ENCODE measurements around the gene TMEM167A.

The TMEM167A gene

GRCh38 chr5:83022334-83022733, 54.9 kb downstream of the TMEM167A start:
- TF ChIP-seq FOXM1 (IDR thresholded peaks at IDR 0.05; ENCODE audit: borderline replicate concordance, low read depth) (no peak), RAD21 (IDR thresholded peaks at IDR 0.05; ENCODE audit: low read depth) (no peak), EGR1 (IDR thresholded peaks at IDR 0.05) (no peak), TEAD4 (IDR thresholded peaks at IDR 0.05) (no peak), NFIC (IDR thresholded peaks at IDR 0.05) (no peak), CREB1 (IDR thresholded peaks at IDR 0.05; ENCODE audit: low read depth) (no peak), ZBTB7A (IDR thresholded peaks at IDR 0.05; ENCODE audit: low read depth) (no peak), CEBPB (IDR thresholded peaks at IDR 0.05) (no peak), EP300 (IDR thresholded peaks at IDR 0.05; ENCODE audit: borderline replicate concordance) (no peak)

GRCh38 chr5:83015676-83016075, 61.5 kb downstream of the TMEM167A start:
- no peak for TF ChIP-seq YY1 (IDR thresholded peaks at IDR 0.05; ENCODE audit: low read depth)
- no peak for TF ChIP-seq RAD21 (IDR thresholded peaks at IDR 0.05; ENCODE audit: low read depth)
- TF ChIP-seq NFIC (IDR thresholded peaks at IDR 0.05), result no peak
- TF ChIP-seq CEBPB (IDR thresholded peaks at IDR 0.05), result no peak
- no peak for TF ChIP-seq TAF1 (IDR thresholded peaks at IDR 0.05; ENCODE audit: low read depth)
- no peak for TF ChIP-seq EP300 (IDR thresholded peaks at IDR 0.05; ENCODE audit: borderline replicate concordance)
- no peak for TF ChIP-seq ZBTB7A (IDR thresholded peaks at IDR 0.05; ENCODE audit: low read depth)
- TF ChIP-seq EGR1 (IDR thresholded peaks at IDR 0.05), result no peak
- TF ChIP-seq TEAD4 (IDR thresholded peaks at IDR 0.05), result no peak
- no peak for TF ChIP-seq USF1 (IDR thresholded peaks at IDR 0.05)
- TF ChIP-seq, protein P1, sequence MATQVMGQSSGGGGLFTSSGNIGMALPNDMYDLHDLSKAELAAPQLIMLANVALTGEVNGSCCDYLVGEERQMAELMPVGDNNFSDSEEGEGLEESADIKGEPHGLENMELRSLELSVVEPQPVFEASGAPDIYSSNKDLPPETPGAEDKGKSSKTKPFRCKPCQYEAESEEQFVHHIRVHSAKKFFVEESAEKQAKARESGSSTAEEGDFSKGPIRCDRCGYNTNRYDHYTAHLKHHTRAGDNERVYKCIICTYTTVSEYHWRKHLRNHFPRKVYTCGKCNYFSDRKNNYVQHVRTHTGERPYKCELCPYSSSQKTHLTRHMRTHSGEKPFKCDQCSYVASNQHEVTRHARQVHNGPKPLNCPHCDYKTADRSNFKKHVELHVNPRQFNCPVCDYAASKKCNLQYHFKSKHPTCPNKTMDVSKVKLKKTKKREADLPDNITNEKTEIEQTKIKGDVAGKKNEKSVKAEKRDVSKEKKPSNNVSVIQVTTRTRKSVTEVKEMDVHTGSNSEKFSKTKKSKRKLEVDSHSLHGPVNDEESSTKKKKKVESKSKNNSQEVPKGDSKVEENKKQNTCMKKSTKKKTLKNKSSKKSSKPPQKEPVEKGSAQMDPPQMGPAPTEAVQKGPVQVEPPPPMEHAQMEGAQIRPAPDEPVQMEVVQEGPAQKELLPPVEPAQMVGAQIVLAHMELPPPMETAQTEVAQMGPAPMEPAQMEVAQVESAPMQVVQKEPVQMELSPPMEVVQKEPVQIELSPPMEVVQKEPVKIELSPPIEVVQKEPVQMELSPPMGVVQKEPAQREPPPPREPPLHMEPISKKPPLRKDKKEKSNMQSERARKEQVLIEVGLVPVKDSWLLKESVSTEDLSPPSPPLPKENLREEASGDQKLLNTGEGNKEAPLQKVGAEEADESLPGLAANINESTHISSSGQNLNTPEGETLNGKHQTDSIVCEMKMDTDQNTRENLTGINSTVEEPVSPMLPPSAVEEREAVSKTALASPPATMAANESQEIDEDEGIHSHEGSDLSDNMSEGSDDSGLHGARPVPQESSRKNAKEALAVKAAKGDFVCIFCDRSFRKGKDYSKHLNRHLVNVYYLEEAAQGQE (IDR thresholded peaks at IDR 0.05; ENCODE audit: low read depth), result no peak
- TF ChIP-seq, protein P2, sequence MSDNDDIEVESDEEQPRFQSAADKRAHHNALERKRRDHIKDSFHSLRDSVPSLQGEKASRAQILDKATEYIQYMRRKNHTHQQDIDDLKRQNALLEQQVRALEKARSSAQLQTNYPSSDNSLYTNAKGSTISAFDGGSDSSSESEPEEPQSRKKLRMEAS (IDR thresholded peaks at IDR 0.05), result no peak

DNA sequence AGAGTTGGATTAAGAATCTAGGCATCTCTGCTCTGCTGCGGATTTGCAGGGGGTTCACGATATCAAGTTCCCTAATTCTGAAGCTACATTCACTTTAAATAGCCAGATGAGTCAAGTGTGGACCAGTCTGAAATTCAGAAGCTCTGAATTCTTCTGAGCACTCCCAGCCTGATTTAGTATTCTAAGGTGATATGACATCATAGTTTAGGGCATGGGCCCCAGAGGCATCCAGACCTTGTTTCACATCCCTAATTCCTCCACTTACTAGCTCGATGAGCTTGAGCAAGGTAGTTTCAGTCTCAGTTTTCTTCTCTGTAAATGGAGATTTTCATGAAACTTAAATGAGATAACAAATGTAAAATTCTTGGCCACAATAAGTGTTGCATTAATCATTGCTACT, 65.2 kb downstream of the TMEM167A start:
- TF ChIP-seq USF1 (IDR thresholded peaks at IDR 0.05), result no peak
- TF ChIP-seq RAD21 (IDR thresholded peaks at IDR 0.05; ENCODE audit: low read depth), result no peak
- TF ChIP-seq TAF1 (IDR thresholded peaks at IDR 0.05; ENCODE audit: low read depth), result no peak
- TF ChIP-seq CEBPB (IDR thresholded peaks at IDR 0.05), result no peak
- no peak for TF ChIP-seq ZBTB7A (IDR thresholded peaks at IDR 0.05; ENCODE audit: low read depth)
- TF ChIP-seq, protein P1 (IDR thresholded peaks at IDR 0.05; ENCODE audit: low read depth), result no peak
- TF ChIP-seq EGR1 (IDR thresholded peaks at IDR 0.05), result no peak
- TF ChIP-seq YY1 (IDR thresholded peaks at IDR 0.05; ENCODE audit: low read depth), result no peak
- TF ChIP-seq FOXM1 (IDR thresholded peaks at IDR 0.05; ENCODE audit: borderline replicate concordance, low read depth), result no peak
- no peak for TF ChIP-seq TCF12 (IDR thresholded peaks at IDR 0.05; ENCODE audit: low read depth)
- TF ChIP-seq CREB1 (IDR thresholded peaks at IDR 0.05; ENCODE audit: low read depth), result no peak
- no peak for TF ChIP-seq TEAD4 (IDR thresholded peaks at IDR 0.05)
- no peak for TF ChIP-seq NFIC (IDR thresholded peaks at IDR 0.05)

DNA sequence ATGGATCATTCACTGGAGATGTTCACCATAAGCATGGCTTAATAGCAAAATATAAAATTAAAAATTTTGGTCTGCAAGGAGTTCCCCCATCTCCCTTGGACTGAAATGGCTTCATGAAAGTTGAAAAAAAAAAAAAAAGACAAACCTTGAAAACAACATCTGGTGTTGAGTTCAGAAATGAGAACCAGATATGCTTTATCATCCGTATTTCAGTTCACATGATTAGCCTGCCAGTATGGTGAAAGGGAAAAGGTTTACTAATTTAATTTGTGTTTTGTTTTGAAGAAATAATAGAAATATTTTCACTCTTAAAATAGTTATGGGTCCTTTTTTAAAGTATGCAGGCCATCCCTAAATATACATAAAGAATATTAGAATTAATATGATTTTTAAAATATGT, 67.8 kb downstream of the TMEM167A start:
- TF ChIP-seq RAD21 (IDR thresholded peaks at IDR 0.05; ENCODE audit: low read depth), result no peak
- TF ChIP-seq, protein P2 (IDR thresholded peaks at IDR 0.05), result no peak
- TF ChIP-seq EGR1 (IDR thresholded peaks at IDR 0.05), result no peak
- TF ChIP-seq YY1 (IDR thresholded peaks at IDR 0.05; ENCODE audit: low read depth), result no peak
- TF ChIP-seq ZBTB7A (IDR thresholded peaks at IDR 0.05; ENCODE audit: low read depth), result no peak
- no peak for TF ChIP-seq EP300 (IDR thresholded peaks at IDR 0.05; ENCODE audit: borderline replicate concordance)
- TF ChIP-seq FOXM1 (IDR thresholded peaks at IDR 0.05; ENCODE audit: borderline replicate concordance, low read depth), result no peak
- no peak for TF ChIP-seq TCF12 (IDR thresholded peaks at IDR 0.05; ENCODE audit: low read depth)
- no peak for TF ChIP-seq TAF1 (IDR thresholded peaks at IDR 0.05; ENCODE audit: low read depth)
- TF ChIP-seq CEBPB (IDR thresholded peaks at IDR 0.05), result no peak

DNA sequence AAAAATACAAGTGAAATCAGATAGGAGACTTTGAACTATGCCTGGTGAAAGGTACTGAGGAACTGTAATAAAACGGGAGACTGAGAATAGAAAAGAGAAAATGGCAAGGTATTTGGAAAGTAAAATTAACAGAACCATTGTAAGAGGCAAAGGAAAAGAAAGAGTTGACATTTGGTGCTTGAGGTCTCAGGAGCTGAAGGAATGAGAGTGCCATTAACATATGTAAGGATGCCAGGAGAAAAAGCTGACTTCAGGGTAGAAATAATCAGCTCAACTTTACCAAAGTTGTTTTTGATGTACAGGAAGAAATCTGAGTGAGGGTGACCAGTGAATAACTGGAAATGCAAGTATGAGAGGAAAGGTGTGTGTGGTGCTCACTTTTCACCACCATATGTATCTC, 69.4 kb downstream of the TMEM167A start:
- TF ChIP-seq CEBPB (IDR thresholded peaks at IDR 0.05) (no peak), EGR1 (IDR thresholded peaks at IDR 0.05) (no peak), NFIC (IDR thresholded peaks at IDR 0.05) (no peak), TCF12 (IDR thresholded peaks at IDR 0.05; ENCODE audit: low read depth) (no peak), ZBTB7A (IDR thresholded peaks at IDR 0.05; ENCODE audit: low read depth) (no peak), FOXM1 (IDR thresholded peaks at IDR 0.05; ENCODE audit: borderline replicate concordance, low read depth) (no peak), RAD21 (IDR thresholded peaks at IDR 0.05; ENCODE audit: low read depth) (no peak), YY1 (IDR thresholded peaks at IDR 0.05; ENCODE audit: low read depth) (no peak), TAF1 (IDR thresholded peaks at IDR 0.05; ENCODE audit: low read depth) (no peak), USF1 (IDR thresholded peaks at IDR 0.05) (no peak), CREB1 (IDR thresholded peaks at IDR 0.05; ENCODE audit: low read depth) (no peak), EP300 (IDR thresholded peaks at IDR 0.05; ENCODE audit: borderline replicate concordance) (no peak), TEAD4 (IDR thresholded peaks at IDR 0.05) (no peak)
- TF ChIP-seq, protein P1 (IDR thresholded peaks at IDR 0.05; ENCODE audit: low read depth), result no peak
- TF ChIP-seq, protein P2 (IDR thresholded peaks at IDR 0.05), result no peak

All from Ishikawa (cell line).